Ovary (tissue), 3 donors: ENCODE results near the gene MPRIP.

ENCODE experiments used
- EP300 ChIP-seq: sonication (generic); formaldehyde crosslinking; IDR thresholded peaks from one replicate; pipeline ENCODE4 v1.6.1; 2017; ENCODE audit warnings: antibody characterized with exemption
- POLR2A ChIP-seq: fragments of 450-650 bp; IDR thresholded peaks from one replicate; pipeline ENCODE4 v1.6.1; 2017; ENCODE audit warnings: antibody characterized with exemption, mild to moderate bottlenecking, moderate library complexity
- TF ChIP-seq, protein P1 (sequence below), 3 donors: fragments of 450-650 bp in 2 of 3; fragments of 200-600 bp in 1 of 3; IDR thresholded peaks; one replicate each; pipeline versions ENCODE4 v1.5.1 to v1.8.0; 2016 to 2022; ENCODE audit warnings: antibody characterized with exemption in 3 of 3, mild to moderate bottlenecking in 1 of 3
- donor health status: DM: no; HTN: no; CAD: no.

DNA sequence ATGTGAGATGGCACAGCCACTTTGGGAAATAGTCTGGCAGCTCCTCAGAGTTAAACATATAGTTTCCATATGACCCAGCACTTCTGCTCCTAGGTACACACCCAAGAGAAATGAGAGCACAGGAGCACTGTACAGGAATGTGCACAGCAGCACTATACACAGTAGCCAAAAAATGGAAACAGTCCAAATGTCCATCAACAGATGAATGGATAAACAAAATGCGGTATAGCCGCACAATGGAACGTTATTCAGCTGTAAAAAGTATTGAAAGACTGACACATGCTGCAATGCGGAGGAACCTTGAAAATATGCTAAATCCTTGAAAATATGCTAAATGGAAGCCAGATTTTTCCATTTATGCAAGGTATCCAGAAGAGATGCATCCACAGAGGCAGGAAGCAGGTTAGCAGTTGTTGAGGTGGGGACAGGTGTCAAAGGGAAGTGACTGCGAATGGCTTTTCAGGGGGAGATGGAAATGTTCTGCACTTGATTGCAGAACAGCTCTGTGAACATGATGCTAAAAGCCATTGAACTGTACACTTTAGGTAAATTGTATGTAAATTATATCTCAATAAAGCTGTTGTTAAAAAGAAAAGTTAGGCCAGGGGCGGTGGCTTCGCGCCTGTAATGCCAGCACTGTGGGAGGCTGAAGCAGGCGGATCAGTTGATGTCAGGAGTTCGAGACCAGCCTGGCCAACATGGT, 80.7 kb downstream of the MPRIP start:
- TF ChIP-seq, protein P1, sequence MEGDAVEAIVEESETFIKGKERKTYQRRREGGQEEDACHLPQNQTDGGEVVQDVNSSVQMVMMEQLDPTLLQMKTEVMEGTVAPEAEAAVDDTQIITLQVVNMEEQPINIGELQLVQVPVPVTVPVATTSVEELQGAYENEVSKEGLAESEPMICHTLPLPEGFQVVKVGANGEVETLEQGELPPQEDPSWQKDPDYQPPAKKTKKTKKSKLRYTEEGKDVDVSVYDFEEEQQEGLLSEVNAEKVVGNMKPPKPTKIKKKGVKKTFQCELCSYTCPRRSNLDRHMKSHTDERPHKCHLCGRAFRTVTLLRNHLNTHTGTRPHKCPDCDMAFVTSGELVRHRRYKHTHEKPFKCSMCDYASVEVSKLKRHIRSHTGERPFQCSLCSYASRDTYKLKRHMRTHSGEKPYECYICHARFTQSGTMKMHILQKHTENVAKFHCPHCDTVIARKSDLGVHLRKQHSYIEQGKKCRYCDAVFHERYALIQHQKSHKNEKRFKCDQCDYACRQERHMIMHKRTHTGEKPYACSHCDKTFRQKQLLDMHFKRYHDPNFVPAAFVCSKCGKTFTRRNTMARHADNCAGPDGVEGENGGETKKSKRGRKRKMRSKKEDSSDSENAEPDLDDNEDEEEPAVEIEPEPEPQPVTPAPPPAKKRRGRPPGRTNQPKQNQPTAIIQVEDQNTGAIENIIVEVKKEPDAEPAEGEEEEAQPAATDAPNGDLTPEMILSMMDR (IDR thresholded peaks at IDR 0.05): no peak
- TF ChIP-seq EP300: no peak
- TF ChIP-seq POLR2A: no peak
